Measurements from ENCODE around the gene RHBDL3.

DNA sequence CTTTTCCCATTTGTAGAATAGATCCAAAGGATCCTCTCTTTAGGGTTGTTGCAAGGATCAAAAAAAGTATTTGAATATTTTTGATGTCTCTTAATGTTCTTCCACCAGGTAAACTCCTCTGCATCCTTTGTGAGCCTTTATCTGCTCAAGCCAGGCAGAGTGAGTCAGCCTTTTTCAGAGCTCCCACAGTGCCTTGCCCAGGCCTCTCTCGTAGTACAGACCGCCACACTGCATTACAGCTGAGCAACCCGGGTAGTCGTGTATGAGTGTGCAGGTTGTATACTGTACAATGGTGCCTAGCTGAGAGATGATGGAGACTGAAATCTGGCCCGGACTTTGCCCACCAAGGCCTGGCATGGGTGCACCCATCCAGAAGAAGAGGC is 20.9 kb downstream of the RHBDL3 start:
- TF ChIP-seq, protein P1, sequence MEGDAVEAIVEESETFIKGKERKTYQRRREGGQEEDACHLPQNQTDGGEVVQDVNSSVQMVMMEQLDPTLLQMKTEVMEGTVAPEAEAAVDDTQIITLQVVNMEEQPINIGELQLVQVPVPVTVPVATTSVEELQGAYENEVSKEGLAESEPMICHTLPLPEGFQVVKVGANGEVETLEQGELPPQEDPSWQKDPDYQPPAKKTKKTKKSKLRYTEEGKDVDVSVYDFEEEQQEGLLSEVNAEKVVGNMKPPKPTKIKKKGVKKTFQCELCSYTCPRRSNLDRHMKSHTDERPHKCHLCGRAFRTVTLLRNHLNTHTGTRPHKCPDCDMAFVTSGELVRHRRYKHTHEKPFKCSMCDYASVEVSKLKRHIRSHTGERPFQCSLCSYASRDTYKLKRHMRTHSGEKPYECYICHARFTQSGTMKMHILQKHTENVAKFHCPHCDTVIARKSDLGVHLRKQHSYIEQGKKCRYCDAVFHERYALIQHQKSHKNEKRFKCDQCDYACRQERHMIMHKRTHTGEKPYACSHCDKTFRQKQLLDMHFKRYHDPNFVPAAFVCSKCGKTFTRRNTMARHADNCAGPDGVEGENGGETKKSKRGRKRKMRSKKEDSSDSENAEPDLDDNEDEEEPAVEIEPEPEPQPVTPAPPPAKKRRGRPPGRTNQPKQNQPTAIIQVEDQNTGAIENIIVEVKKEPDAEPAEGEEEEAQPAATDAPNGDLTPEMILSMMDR (IDR thresholded peaks at IDR 0.05): no peak
- TF ChIP-seq CBFB (CRISPR knock-in tag; IDR thresholded peaks at IDR 0.05; ENCODE audit: low read depth): no peak
- TF ChIP-seq CREM (CRISPR knock-in tag; IDR thresholded peaks at IDR 0.05): no peak
- TF ChIP-seq, protein P2, sequence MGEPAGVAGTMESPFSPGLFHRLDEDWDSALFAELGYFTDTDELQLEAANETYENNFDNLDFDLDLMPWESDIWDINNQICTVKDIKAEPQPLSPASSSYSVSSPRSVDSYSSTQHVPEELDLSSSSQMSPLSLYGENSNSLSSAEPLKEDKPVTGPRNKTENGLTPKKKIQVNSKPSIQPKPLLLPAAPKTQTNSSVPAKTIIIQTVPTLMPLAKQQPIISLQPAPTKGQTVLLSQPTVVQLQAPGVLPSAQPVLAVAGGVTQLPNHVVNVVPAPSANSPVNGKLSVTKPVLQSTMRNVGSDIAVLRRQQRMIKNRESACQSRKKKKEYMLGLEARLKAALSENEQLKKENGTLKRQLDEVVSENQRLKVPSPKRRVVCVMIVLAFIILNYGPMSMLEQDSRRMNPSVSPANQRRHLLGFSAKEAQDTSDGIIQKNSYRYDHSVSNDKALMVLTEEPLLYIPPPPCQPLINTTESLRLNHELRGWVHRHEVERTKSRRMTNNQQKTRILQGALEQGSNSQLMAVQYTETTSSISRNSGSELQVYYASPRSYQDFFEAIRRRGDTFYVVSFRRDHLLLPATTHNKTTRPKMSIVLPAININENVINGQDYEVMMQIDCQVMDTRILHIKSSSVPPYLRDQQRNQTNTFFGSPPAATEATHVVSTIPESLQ (CRISPR knock-in tag; IDR thresholded peaks at IDR 0.05): no peak
- TF ChIP-seq TCF7 (CRISPR knock-in tag; IDR thresholded peaks at IDR 0.05; ENCODE audit: low read depth): no peak
- TF ChIP-seq, protein P3, sequence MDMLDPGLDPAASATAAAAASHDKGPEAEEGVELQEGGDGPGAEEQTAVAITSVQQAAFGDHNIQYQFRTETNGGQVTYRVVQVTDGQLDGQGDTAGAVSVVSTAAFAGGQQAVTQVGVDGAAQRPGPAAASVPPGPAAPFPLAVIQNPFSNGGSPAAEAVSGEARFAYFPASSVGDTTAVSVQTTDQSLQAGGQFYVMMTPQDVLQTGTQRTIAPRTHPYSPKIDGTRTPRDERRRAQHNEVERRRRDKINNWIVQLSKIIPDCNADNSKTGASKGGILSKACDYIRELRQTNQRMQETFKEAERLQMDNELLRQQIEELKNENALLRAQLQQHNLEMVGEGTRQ (CRISPR knock-in tag; IDR thresholded peaks at IDR 0.05): no peak
- TF ChIP-seq, protein P4, sequence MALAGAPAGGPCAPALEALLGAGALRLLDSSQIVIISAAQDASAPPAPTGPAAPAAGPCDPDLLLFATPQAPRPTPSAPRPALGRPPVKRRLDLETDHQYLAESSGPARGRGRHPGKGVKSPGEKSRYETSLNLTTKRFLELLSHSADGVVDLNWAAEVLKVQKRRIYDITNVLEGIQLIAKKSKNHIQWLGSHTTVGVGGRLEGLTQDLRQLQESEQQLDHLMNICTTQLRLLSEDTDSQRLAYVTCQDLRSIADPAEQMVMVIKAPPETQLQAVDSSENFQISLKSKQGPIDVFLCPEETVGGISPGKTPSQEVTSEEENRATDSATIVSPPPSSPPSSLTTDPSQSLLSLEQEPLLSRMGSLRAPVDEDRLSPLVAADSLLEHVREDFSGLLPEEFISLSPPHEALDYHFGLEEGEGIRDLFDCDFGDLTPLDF (CRISPR knock-in tag; IDR thresholded peaks at IDR 0.05): no peak
- TF ChIP-seq, protein P5, sequence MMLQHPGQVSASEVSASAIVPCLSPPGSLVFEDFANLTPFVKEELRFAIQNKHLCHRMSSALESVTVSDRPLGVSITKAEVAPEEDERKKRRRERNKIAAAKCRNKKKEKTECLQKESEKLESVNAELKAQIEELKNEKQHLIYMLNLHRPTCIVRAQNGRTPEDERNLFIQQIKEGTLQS (CRISPR knock-in tag; conservative IDR thresholded peaks at IDR 0.05): no peak
- TF ChIP-seq, protein P6, sequence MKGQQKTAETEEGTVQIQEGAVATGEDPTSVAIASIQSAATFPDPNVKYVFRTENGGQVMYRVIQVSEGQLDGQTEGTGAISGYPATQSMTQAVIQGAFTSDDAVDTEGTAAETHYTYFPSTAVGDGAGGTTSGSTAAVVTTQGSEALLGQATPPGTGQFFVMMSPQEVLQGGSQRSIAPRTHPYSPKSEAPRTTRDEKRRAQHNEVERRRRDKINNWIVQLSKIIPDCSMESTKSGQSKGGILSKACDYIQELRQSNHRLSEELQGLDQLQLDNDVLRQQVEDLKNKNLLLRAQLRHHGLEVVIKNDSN (CRISPR knock-in tag; IDR thresholded peaks at IDR 0.05): no peak
